GM03348 (cell line): ENCODE results near the gene TCOF1.
"Not testable (repeated sequence)": the region's sequence is repeated elsewhere in the genome, so short reads cannot be mapped to it uniquely, and the experiment has no call there.

Experiments
- DNase-seq: peaks from one replicate; pipeline ENCODE4 v3.0.0; 2012; ENCODE audit warnings: low spot score

The TCOF1 gene

DNA sequence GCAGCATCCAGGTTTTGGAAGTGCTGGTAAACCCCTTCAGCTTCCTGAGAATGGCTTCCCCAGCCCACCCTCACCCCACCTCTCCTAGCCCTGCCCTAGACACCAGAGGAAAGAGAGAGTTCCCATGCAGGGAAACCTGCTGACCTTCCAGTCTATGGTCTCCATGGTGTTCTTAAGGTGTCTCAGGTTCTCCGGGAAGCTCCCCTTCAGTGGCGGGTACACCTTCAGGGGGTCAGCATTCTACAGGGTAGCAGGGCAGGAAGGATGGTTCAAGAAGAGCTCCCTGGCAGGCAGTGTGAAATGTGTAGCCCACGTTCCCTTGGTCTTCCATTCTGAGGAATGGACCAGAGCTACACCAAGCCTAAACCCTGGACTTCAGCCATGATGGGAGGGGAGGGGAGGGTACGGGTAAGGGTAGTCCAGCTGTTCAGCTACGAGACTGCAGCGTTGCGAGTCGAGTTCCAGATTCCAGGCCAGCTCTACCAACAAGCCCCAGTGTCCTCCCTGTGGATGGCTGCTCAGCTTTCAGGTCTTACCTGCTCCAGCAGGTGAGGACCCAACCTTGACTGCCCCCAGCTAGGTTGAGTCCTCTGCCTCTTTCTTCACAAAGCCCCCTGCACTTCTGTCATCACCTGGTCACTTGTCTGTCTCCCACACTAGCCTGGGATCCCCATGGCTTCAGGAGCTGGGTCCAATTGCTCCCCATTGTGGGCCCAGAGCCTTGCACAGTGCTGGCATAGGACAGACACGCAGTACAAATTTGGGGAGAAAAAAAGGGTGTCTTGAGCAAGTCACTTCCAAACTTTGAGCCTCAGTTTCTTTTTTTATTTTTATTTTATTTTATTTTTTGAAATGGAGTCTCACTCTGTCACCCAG lies 47.7 kb downstream of the TCOF1 start:
- no peak for DNase-seq

DNA sequence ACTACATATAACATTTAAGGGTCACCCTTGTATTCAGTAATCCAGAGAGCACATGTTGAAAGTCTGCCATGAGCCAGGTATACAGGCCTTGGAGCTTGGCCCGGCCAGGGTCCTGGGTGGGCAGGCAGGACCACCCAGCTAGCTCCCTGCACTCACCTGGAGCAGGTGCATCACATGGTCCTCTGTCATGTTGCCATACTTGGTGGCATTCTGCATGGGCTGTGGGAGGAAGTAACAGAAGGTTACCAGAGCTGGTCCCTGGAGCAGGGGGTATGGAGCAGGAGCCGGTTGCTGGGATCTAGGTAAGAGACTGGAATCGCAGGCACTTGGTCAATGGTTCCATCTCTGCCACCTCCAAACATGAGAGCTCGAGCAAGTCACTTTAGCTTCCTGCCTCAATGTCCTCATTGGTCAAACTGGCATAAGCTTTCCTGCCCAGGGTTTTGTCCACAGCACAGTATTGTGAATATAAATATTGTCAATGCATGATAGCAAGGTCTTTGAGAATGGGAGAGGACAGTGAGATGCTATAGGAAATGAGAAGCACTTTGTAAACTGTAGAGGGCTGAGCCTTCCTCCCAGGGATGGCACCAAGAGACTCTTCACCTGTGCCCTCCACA lies 48.7 kb downstream of the TCOF1 start:
- no peak for DNase-seq

DNA sequence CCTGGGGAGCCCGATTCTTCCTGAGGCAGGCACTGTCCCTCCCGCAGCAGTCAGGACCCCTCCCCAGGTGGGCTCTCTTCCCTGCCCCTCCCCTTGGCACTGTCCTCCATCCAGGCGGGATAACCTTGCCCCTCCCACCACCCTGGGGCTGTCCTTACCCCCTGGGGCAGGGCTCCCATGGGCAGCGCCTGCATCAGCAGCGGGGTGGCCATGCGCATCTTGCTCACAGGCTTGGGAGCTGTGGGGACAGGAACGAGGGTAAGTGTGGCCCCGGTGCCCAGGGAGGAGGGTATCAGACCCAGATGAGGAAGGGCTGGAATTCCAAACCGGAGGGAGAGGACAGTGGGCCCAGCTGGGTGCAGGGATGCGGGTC lies 49.2 kb downstream of the TCOF1 start:
- DNase-seq, result no peak

DNA sequence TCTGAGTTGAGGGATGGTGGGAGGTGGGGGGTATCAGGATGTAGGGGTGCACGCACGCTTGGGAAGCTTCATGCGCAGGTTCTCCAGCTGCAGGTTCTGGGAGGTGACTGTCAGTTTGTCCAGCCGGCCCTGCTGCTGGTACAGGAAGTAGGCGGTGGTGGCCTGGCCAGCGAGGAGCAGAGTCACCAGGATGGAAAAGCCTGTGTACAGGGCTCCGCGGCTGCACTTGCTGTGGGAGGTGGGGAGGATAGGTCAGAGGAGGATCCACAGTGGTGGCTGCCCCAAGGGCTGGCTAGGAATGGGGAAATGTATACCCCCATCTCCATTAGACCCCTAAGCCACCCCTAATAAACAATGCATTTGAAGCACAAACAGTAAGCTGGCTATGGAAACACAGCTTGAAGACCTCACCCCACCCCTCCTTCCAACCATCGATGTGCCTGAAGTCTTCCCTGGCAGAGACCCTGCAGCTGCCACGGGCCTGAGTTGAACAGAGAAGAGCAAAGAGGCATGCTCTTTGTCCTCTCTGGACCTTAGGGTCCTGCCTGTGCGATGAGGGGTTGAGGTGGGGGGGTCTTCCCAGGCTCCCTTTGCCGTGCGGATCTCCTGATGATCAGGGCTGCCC lies 49.7 kb downstream of the TCOF1 start:
- DNase-seq, result no peak

DNA sequence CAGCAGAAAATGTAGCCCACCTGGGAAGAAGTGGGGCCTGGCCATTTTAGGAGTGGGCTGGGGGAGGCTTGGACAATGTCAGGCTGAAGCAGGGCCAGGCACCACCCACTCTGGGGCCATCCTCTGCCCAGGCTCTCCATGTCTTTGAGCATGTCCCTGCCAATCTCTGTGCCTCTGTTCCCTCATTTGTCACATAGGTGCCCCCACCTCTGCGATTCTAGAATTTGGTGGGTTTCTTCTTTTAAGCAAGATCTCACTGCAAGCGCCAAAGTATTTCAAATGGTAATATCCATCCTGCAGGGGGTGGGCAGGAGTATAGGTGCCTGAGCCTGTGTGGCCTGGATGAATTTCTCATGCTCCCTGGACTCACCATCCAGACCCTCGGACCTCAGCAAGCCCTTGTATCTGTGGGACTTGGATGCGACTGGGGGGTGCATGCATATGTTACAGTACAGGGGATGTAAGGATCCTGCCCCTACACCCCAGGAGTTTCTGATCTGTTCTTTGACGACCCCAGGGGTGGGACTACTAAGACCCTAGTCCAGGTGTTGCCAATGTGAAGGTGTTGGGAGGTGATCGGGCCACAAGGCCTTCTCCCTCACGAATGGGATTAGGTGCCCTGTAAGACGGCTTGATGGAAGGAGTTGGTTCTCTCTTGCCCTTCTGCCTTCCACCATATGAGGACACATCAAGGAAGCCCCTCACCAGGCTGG lies 50.9 kb downstream of the TCOF1 start:
- DNase-seq, result no peak

DNA sequence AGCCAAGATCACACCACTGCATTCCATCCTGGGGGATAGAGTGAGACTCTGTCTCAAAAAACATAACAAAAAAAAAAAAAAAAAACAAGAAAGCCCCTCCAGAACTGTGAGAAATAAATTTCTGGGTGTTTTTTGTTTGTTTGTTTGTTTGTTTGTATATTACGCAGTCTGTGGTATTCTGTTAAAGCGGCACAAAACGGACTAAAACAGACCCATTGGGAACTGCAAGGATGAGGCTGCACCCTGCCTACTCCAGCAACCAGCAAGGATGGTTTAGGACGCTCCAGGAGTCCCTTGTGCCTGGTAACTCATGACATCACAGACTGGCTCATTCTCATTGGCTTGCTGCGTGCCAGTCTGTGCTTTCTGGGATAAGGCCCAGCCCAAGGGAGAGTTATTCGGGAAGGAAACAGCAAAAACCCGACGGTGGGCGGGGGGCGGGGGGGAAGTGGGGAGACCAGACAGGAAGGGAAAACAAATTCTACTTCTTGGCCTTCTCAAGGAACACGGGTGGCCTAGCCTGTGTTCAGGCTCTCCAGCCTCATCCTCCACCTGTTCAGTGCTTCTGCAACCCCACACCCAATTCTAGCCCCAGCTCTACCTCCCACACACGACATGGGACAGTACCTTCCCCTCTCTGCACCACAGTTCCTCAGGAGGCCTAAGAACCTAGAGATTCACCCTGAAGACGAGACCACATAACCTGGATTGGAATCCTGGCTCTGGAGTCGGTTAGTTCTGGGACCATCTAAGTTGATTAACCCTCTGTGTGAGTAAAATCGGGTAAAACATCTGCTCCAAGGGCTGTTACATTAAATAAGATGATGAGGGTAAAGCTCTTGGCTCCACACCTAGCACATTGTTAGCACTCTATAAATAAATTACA lies 52.4 kb downstream of the TCOF1 start:
- peak; percentile 97 for DNase-seq

DNA sequence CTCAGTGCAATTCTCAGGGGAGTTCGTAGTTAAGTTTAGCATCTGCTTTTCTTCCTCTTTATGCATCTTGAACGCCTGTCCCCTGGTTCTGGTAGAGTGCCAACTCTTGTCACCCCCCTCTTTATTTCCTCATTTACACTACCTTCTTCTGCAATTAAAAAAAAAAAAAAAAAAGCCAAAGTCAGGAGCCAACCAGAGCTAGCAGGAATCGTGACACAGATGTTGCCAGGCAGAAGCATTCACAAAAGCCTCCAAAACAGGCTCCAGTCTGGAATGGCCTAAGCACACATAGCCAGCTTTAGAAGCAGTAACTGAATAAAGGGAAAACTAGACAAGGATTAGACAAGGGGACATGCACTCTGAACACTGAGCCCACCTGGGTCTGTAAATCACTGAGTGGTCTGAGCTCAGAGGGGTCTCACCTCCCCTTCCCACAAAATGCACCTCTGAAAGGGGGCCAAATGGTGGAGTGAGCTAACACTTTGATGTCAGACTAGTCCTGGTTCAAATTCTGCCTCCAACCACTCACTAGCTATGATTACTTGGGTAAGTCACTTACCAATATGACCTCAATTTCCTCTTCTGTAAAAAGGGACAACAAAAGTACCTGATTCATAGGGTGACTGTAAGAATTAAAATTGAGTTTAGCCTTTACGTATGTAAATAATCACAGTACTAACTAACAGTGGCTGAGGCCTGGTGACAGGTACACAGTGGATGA lies 53.2 kb downstream of the TCOF1 start:
- DNase-seq, result peak; percentile 90

DNA sequence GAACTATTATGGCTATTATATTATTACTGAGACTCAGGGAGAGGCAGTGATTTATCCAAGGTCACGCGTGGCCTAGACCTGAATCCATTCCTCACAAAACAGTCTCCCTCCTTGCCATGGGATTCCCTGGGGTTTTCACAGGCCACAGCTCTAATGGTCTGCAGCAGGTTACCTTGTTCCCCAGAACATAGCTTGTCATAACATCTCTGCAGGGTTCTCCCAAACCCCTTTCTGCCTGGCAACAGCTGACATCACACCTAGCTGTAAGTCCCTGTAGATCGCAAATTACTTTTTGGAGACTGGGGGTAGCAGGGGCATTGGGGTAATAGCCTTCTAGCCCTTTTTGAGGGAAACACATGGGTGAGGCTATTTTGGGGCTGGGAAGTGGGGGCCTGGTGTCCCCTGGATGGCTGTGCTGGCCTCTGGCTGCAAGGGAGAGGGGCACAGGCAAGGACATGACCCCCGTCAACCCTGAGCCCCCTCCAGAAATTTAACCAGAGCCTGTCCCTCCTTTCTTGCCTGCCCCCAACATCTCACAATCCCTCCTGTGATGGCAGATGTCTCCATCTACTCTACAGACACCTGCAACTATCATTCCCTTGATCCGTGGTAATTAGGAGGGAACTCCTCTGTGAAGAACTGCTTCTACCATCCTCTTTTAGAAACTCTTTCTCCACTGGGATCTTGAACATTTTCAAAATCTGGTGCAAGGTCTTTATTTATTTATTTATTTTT lies 53.9 kb downstream of the TCOF1 start:
- DNase-seq, result no peak

DNA sequence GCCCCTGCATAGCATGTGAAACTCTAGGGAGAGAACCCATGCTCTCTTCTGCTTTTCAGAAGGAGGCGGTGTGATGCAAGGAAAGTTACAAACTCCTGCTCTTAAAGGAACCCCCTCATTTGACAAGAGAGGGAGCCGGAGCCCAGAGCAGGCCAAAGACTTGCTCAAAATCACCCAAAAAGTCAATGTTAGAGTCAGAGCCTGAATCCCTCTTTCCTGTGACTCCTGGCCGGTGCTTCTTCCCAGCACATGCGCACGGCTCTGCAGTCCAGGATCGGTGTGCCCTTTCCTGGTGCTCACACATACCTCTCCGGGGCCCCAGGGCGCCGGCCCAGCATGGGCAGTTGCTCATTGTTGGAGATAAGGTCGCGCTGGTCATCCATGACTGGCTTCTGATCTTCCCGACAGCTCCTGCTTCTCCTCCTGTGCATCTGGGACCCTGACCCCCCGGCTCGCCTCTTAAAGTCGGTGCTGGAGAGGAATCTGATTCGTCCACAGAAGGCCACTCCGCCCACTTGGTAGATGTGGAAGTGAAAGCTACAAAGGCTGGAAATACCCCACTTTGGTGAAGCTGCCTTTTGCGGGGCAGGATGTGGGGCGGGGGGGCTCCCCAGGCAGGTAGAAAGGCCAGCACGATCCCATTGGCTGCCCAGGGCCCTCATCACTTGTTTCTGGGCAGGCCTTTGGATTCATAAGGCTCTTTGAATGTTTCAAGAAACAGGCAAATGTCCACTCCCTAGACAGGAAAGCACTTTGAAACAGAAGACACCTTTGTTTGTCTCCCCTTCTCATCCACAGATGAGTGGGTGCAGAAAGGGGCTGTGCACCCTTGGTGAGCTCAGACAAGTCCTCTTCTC lies 55.0 kb downstream of the TCOF1 start, which contains the start of gene CD74:
TSS of gene CD74 (minus strand) at position 592 of the 857 bp plus-strand sequence. CDS start at position 431, 161 bp downstream.
- peak; percentile 60 for DNase-seq

DNA sequence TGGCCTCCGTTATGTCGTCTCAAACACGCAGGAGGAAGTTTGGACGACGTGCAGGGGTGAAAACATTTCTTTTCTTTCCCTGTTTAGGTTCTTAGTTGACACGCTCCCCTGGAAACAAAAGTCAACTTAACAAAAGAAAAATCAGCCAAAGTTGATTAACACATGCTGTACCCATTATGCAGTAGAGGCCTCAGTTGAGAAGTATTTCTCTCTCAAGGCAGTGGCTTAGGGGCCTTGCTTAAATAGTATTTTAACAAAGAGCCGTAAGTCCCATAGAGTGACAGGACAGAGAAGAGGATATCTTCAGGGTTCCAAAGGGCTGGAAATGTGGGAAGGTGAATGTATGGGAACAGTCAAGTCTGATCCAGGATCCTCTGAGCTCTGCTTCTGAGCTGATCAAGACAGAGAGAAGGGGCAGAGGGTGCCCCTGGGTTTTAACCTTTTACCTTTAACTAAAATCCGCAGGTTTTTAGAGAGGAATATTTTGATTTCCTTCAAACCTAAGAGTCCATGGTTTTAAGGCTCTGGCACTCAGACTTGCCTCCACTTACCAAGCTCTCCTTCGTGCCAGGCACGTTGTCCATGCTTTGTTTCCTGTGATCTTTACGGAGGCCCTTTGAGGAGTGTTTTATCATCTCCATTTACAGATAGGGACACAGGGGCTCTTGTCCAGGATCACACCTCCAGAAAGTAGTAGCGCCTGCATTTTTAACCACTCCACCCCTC lies 55.8 kb downstream of the TCOF1 start:
- DNase-seq, result no peak

DNA sequence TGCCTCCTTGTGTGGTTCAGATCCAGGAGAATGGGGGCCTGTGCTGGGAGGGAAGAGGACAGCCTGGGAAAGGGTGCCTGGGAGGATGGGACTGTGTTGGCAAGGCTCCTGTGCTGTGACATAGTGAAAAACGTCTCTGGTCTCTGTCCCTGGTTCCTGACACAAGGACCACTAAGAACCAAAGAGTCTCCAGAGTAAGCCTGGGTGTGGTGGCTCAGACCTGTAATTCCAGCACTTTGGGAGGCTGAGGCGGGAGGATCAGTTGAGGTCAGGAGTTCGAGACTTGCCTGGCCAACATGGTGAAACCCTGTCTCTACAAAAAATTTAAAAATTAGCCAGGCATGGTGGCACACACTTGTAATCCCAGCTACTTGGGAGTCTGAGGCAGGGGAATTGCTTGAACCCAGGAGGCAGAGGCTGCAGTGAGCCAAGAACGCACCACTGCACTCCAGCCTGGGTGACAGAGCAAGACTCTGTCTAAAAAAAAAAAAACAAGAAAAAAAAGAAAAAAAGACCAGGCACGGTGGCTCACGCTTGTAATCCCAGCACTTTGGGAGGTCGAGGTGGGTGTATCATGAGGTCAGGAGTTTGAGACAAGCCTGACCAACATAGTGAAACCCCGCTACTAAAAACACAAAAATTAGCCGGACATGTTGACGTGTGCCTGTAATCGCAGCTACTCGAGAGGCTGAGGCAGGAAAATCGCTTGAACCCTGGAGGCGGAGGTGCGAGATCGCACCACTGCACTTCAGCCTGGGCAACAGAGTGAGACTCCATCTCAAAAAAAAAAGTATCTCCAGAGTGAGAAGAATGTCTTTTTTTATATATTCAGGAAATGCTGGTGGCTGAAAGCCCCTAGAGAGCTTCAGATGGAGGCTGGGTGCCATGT lies 56.6 kb downstream of the TCOF1 start:
- DNase-seq, result not testable (repeated sequence)

DNA sequence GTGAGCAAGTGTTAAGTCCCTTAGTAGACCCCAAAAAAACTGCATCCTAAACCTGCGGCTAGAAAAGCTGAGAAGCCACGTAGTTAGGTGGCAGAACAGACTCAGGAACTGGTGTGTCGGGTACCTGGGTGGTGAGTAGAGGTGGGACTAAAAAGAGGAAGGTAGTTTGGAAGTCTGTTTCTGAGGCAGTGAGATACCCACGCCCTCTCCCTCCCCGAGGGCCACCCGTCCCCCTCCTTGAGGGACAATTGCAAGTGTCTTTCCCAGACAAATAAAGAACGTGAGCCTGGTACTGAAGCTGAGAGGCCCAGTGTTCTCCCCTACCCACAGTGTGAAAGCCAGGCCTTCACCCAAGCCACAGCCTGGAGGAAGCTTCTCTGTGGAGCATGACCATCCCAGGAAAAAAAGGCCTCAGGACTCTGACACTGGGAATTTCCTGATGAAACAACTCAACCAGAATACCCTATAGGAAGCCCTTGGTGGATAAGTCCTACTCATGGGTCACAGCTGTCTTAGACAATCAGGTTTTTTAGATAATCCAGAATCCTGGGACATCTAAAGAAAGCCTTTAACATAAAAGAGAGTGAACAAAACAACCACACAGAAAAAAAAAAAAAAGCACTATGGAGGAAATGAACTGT lies 62.3 kb downstream of the TCOF1 start:
- DNase-seq, result no peak

DNA sequence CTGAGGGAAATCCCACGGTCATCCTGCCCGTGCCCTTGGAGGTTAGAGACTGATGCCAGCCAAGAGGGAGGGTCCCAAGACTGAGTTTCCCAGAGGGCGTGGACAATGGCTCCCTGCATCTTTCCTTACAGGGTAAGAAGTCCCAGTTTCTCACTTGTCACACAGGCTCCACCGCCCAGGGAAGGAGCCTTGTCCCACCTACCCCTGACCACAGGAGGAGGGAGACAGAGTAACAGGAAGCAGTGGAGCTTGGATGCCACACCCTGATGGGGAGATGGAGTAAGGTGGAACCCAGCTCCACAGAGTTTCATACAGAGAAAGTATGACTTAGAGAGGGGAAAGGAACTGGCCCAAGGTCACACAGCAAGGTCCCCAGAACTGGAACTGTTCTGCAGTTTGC lies 64.6 kb downstream of the TCOF1 start:
- no peak for DNase-seq

DNA sequence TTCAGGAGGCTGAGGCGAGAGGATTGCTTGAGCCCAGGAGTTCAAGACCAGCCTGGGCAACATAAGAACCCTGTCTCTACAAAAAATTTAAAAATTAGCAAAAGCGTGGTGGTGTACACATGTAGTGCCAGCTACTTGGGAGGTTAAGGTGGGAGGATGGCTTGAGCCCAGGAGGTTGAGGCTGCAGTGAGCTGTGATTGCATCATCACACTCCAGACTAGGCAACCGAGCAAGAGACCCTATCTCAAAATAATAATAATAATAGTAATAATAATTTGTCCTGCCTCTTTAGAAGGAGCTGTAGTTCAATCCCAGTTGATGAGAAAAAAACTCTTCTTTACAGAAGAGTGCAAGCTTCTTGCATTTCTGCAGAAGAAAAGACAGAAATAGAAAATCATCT lies 65.3 kb downstream of the TCOF1 start:
- DNase-seq, result no peak

DNA sequence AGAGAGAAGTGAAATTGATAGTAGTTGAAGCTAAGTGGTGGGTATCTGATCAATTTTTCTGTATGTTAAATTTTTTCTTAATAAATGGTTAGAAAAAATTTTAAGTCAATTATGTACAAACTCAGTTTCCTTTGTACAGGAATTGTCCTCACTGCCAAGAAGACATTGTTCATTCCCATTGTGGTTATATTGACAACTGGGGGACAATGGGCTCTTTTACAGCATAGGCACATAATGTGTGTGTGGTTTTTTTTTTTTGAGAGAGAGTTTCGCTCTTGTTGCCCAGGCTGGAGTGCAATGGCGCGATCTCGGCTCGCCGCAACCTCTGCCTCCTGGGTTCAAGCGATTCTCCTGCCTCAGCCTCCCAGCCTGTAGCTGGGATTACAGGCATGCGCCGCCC lies 68.7 kb downstream of the TCOF1 start:
- not testable (repeated sequence) for DNase-seq

DNA sequence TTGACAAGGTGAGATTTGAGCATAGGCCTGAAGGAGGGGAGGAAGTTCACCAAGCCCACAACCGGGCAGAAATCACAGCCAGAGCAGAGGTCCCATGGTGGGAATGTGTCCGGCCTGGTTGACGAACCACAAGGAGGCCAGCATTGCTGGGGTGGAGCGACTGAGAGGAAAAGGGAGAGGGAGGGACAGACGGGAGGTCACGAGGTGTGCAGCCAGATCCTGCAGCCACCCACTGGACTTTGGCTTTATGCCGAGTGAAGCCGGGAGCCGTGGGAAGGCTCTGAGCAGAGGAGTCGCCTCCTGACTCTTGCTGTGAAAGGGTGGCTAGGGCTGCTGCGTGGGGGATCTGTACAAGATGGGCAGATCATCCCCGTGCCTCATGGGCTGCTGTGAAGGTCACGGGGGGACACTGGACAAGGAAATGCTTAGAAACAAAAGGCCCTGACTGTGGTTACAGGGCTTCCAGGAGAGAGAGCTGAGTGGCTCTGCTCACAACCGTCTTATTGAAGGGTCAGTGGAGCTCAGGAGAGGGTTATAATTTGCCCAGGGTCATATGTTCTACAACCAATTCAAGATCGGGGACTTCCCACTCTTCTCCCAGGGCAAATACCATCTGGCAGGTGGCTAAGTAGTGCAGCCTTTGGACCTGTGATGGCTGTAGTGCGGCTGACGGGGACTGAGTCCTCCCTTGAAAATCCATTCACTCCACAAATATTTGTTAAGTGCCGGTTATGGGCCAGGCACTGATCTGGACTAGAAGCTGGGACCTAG lies 70.8 kb downstream of the TCOF1 start:
- no peak for DNase-seq
